HepG2 (cell line): ENCODE results near the gene DSCAML1.

Source experiments
- JUNB ChIP-seq: sonication (generic); formaldehyde crosslinking; IDR thresholded peaks from 2 replicates; pipeline ENCODE4 v1.8.0; 2022; ENCODE audit warnings: missing genetic modification reagents, mild to moderate bottlenecking, borderline replicate concordance
- NFRKB ChIP-seq: fragments of 450-650 bp; IDR thresholded peaks from 2 replicates; pipeline ENCODE4 v1.6.1; 2017
- POLR2A ChIP-seq, 2 experiments: IDR thresholded peaks; 2 replicates each; pipeline ENCODE4 v1.6.1; 2011; ENCODE audit warnings: low read depth in 2 of 2, low read length in 2 of 2, mild to moderate bottlenecking in 1 of 2, moderate library complexity in 1 of 2; ENCODE audit not compliant: insufficient read depth in 1 of 2
- POLR2AphosphoS5 ChIP-seq: IDR thresholded peaks from 2 replicates; pipeline ENCODE4 v1.6.1; 2012; ENCODE audit warnings: low read depth, low read length
- ZFP36 ChIP-seq: fragments of 150-350 bp; IDR thresholded peaks from 2 replicates; pipeline ENCODE4 v1.6.1; 2018; ENCODE audit warnings: borderline replicate concordance, low read length, low read depth; ENCODE audit not compliant: partially characterized antibody
- TF ChIP-seq, protein P1 (sequence below): sonication (generic); formaldehyde crosslinking; IDR thresholded peaks from 2 replicates; pipeline ENCODE4 v1.5.0; 2020; ENCODE audit warnings: mild to moderate bottlenecking, missing genetic modification reagents, moderate library complexity

DNA sequence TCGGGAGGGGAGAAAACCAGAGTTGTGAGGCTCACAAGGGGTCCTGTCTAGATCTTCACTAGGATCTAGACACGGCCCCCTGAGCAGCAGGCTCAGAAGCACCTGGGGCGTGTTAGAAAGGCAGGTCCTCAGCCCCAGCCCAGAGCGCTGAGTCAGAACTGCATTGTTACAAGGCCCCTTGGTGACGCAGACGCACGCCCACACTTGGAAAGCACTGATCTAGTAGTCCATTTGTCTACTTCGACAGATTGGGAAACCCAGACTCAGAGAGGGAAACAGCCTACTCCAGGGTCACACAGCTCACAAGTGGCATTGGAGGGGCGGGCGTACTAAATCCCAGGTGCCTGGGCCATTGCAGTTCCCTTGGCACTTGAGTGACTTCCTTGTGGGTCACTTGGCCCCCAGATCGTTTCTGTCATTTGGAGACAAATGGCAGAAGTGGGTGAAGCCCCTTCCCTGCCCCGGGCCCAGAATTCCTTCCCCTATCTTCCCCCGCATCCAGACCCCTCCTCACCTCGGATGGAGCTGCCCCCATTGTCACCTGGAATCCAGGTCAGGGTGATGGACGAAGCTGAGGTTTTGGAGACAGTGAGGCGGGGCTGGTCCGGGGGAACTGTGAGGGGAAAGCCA is 358.5 kb downstream of the DSCAML1 start:
- TF ChIP-seq POLR2A (IDR thresholded peaks at IDR 0.05; ENCODE audit: insufficient read depth in 1 of 2, low read depth in 2 of 2, low read length in 2 of 2) (no peak), POLR2AphosphoS5 (no peak), NFRKB (no peak), JUNB (CRISPR knock-in tag) (no peak), ZFP36 (no peak)
- TF ChIP-seq, protein P1, sequence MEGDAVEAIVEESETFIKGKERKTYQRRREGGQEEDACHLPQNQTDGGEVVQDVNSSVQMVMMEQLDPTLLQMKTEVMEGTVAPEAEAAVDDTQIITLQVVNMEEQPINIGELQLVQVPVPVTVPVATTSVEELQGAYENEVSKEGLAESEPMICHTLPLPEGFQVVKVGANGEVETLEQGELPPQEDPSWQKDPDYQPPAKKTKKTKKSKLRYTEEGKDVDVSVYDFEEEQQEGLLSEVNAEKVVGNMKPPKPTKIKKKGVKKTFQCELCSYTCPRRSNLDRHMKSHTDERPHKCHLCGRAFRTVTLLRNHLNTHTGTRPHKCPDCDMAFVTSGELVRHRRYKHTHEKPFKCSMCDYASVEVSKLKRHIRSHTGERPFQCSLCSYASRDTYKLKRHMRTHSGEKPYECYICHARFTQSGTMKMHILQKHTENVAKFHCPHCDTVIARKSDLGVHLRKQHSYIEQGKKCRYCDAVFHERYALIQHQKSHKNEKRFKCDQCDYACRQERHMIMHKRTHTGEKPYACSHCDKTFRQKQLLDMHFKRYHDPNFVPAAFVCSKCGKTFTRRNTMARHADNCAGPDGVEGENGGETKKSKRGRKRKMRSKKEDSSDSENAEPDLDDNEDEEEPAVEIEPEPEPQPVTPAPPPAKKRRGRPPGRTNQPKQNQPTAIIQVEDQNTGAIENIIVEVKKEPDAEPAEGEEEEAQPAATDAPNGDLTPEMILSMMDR, result no peak
